Measurements from ENCODE around the gene CRYBA2. TPM values are rescaled to one million over a fixed set of nuclear protein-coding genes. Genes with fewer than 3 reads are reported as not detected.

CRYBA2 gene
- total and polyA plus RNA-seq, 9 of the 15 experiments (the other 6 are each of a cell fraction or from before 2014, with no cell fraction given) = 0.11 to 1.8 (median 0.62) TPM; not detected in 5

- FAIRE-seq (no peak), DNase-seq (ENCODE audit: extremely low read depth in 1 of 4, low spot score in 3 of 4) (no peak), ATAC-seq (no peak)
- no peak overlapping the region for H3K4me3 ChIP-seq
- ChIA-PET CTCF (ENCODE audit: low intra/inter-chr PET ratio) (no interaction called here), POLR2A (interaction anchor here (0.7 kb wide), 1 partner anchor 127 kb away, joined by 4 read pairs; no protein-coding TSS in a partner anchor)
- no peak overlapping the region for H2AFZ ChIP-seq (ENCODE audit: low read depth, low read length)
- no peak overlapping the region for H3K27ac ChIP-seq (ENCODE audit: extremely low read depth, low read depth, low read length)
- peaks cover 2% of the 10 kb centered on the region for H3K9me1 ChIP-seq (ENCODE audit: control insufficient read depth, insufficient read depth, low read length)
- no peak overlapping the region for H3K4me2 ChIP-seq (ENCODE audit: insufficient read depth, low read length)
- H3K9me3 ChIP-seq (replicated peaks; ENCODE audit: control insufficient read depth, insufficient read depth, low read depth, low read length) = no peaks in the 10 kb centered on the region
- no peak overlapping the region for H3K9ac ChIP-seq (ENCODE audit: insufficient read depth in 1 of 2, low read depth in 2 of 2, low read length in 2 of 2)
- H3K27me3 ChIP-seq (ENCODE audit: control insufficient read depth in 2 of 2, insufficient read depth in 2 of 2, low read length in 2 of 2) = peaks cover 0 to 66% of the 10 kb centered on the region in 2 experiments; a peak in 2 of 5 replicates
- TF ChIP-seq ZNF584 (CRISPR knock-in tag; IDR thresholded peaks at IDR 0.05; ENCODE audit: low read depth) (no peak), SP2 (IDR thresholded peaks at IDR 0.05; ENCODE audit: extremely low read depth, low read depth, low read length, poor library complexity, severe bottlenecking) (no peak), SMARCC2 (IDR thresholded peaks at IDR 0.05; ENCODE audit: low read depth) (no peak), GATAD2B (IDR thresholded peaks at IDR 0.05; ENCODE audit: borderline replicate concordance) (no peak), RFX1 (IDR thresholded peaks at IDR 0.05) (no peak), ZNF354B (CRISPR knock-in tag; IDR thresholded peaks at IDR 0.05) (no peak), USF2 (CRISPR knock-in tag; IDR thresholded peaks at IDR 0.05) (no peak), RREB1 (CRISPR knock-in tag; IDR thresholded peaks at IDR 0.05) (no peak), MAZ (CRISPR knock-in tag; conservative IDR thresholded peaks at IDR 0.05 in 1 of 2, IDR thresholded peaks at IDR 0.05 in 1 of 2) (no peak), PRMT5 (CRISPR knock-in tag; IDR thresholded peaks at IDR 0.05) (no peak), FOXO4 (CRISPR knock-in tag; IDR thresholded peaks at IDR 0.05) (no peak)
- in situ Hi-C loops (cut with MboI) (no loop called here), intact Hi-C loops (cut with micrococcal nuclease) (no loop called here)
- BruUV-seq (replicated peaks) = no TSS peak
- no peaks in the 10 kb centered on the region for H3K79me2 ChIP-seq (ENCODE audit: control insufficient read depth, insufficient read depth, low read length)
- H4K20me1 ChIP-seq (replicated peaks; ENCODE audit: control insufficient read depth, insufficient read depth, low read length) = peaks cover under 1% of the 10 kb centered on the region; the same call in 1 of the 2 replicates
- 3% methylated on average over 10 of the region's 14 CpGs for WGBS (ENCODE audit: insufficient coverage, low coverage, missing lambda C conversion rate)
- H3K36me3 ChIP-seq (ENCODE audit: control insufficient read depth, insufficient read depth, low read length) = no peaks in the 10 kb centered on the region
- no peaks in the 10 kb centered on the region; a peak in 1 of 5 replicates for H3K4me1 ChIP-seq (replicated peaks in 1 of 2; ENCODE audit: control insufficient read depth in 2 of 2, insufficient read depth in 2 of 2, low read length in 2 of 2)
Measured at GRCh38 chr2:219017201-219017931, 24.1 kb upstream of the CRYBA2 start.

All from K562 (cell line).